ENCODE results near the gene CA10.

DNA sequence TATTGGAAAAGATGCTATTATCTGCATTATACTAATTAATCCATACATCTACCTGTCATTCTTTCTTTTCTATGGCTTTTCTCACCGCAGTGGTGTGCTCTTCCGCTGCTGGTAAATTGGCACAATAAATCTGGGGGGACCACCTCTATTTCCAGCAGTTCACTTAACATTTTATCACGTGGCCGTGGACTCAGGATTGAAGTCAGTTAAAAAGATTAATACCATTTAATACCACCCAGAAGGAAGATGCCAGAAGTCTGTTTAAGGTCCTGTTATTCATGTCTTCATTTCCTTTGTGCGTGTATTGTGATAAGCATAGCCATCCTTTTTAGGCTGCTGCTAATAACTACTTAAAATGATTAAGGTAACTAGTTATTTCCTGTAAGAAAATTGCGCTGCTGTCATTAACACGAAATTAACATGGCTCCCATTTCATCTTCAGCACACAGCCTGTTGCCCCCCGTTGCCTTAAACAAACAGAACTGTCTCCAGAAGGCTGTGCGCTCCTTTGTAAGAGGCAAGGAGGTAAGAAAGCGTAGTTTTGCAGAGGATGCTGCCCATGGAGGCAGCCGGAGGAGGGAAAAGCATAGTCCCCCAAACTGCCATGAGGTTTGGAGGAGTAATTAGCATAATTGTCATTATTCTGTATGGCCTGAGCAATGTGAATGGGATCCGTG lies 483.8 kb downstream of the CA10 start:
- TF ChIP-seq ZNF133 (CRISPR knock-in tag; IDR thresholded peaks at IDR 0.05) (no peak), CREB1 (IDR thresholded peaks at IDR 0.05) (no peak), CREB1 (CRISPR knock-in tag; IDR thresholded peaks at IDR 0.05) (no peak), PHF8 (IDR thresholded peaks at IDR 0.05; ENCODE audit: borderline replicate concordance, low read length) (no peak), PTBP1 (IDR thresholded peaks at IDR 0.05; ENCODE audit: low read depth, low read length) (no peak), POLR2AphosphoS5 (IDR thresholded peaks at IDR 0.05; ENCODE audit: control insufficient read depth, insufficient read depth, low read depth, low read length) (no peak), EZH2 (IDR thresholded peaks at IDR 0.05; ENCODE audit: borderline replicate concordance, low read depth, low read length) (no peak)
- TF ChIP-seq, protein P1, sequence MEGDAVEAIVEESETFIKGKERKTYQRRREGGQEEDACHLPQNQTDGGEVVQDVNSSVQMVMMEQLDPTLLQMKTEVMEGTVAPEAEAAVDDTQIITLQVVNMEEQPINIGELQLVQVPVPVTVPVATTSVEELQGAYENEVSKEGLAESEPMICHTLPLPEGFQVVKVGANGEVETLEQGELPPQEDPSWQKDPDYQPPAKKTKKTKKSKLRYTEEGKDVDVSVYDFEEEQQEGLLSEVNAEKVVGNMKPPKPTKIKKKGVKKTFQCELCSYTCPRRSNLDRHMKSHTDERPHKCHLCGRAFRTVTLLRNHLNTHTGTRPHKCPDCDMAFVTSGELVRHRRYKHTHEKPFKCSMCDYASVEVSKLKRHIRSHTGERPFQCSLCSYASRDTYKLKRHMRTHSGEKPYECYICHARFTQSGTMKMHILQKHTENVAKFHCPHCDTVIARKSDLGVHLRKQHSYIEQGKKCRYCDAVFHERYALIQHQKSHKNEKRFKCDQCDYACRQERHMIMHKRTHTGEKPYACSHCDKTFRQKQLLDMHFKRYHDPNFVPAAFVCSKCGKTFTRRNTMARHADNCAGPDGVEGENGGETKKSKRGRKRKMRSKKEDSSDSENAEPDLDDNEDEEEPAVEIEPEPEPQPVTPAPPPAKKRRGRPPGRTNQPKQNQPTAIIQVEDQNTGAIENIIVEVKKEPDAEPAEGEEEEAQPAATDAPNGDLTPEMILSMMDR (IDR thresholded peaks at IDR 0.05 in 2 of 3, conservative IDR thresholded peaks at IDR 0.05 in 1 of 3; ENCODE audit: insufficient read depth in 2 of 3, low read depth in 1 of 3, low read length in 3 of 3) = no peak

Measured in K562 (cell line).